Measurements from ENCODE around the gene ZDHHC11B.

DNA sequence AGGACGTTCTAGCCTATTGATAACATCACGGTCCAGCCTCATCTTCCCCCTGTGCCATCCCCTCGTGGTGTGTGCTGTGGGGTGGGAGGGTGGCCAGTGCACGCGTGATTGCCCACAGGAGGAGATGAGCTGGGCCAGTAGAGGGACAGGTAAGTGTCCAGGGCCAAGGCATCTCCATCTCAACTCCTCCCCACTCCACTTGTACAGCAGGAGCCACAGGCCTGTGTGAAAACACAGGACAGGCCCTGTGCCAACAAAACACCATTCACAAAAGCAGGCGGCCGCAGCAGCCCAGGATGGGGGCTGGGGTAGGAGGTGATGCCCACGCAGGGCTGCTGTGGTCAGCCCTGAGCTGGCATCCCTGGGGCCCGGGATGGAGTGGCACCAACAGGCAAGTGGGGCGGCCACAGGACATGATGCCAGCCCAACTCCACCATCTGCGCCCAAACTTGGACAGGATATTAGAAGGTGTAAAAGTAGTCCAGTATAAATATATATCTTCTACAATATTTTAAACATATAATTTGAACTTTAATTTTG is 124.0 kb downstream of the ZDHHC11B start:
- TF ChIP-seq, protein P1, sequence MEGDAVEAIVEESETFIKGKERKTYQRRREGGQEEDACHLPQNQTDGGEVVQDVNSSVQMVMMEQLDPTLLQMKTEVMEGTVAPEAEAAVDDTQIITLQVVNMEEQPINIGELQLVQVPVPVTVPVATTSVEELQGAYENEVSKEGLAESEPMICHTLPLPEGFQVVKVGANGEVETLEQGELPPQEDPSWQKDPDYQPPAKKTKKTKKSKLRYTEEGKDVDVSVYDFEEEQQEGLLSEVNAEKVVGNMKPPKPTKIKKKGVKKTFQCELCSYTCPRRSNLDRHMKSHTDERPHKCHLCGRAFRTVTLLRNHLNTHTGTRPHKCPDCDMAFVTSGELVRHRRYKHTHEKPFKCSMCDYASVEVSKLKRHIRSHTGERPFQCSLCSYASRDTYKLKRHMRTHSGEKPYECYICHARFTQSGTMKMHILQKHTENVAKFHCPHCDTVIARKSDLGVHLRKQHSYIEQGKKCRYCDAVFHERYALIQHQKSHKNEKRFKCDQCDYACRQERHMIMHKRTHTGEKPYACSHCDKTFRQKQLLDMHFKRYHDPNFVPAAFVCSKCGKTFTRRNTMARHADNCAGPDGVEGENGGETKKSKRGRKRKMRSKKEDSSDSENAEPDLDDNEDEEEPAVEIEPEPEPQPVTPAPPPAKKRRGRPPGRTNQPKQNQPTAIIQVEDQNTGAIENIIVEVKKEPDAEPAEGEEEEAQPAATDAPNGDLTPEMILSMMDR (IDR thresholded peaks at IDR 0.05; ENCODE audit: low read depth, low read length) = no peak
- TF ChIP-seq, protein P2, sequence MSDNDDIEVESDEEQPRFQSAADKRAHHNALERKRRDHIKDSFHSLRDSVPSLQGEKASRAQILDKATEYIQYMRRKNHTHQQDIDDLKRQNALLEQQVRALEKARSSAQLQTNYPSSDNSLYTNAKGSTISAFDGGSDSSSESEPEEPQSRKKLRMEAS (IDR thresholded peaks at IDR 0.05; ENCODE audit: low read depth, low read length) = no peak
- no peak for TF ChIP-seq POLR2A (IDR thresholded peaks at IDR 0.05; ENCODE audit: extremely low read depth, insufficient read length)

Measured in NB4 (cell line).